NCI-H2107 treated with DMSO at 0.1 percent for 48 hours (cell line): ENCODE data around the gene TMIE.
"Not testable (repeated sequence)": the region's sequence is repeated elsewhere in the genome, so short reads cannot be mapped to it uniquely, and the experiment has no call there.

ENCODE experiments used
- DNase-seq: peaks from one replicate; lab custom pipeline; 2025; ENCODE audit not compliant: unreplicated experiment; lab: John Stamatoyannopoulos, UW

Gene TMIE

DNA sequence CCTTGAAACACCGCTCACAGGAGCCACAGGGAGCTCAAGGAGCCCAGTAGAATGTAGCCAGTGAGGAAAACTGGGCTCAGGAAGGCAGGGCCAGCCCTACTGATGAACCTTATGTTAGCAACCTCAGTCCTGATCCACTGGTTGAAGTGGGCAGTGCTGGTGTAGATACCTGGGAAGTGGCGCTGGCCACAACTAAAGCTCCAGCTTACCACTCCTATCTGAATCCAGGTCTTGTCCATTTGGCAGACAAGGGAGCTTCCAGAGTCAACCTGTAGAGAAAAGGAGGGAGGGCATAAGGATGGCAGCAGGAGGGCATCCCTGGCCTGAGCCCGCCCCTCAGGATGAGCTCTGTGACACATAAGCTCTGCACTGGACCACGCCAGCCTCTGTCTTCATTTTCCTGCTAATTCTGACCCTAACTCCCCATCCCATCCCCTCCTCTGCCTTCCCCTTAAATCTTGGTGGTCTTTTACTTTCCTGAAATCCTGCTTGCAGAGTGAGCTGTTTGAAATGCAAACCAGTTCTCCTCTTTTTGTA lies 18.6 kb downstream of the TMIE start:
- DNase-seq = no peak

DNA sequence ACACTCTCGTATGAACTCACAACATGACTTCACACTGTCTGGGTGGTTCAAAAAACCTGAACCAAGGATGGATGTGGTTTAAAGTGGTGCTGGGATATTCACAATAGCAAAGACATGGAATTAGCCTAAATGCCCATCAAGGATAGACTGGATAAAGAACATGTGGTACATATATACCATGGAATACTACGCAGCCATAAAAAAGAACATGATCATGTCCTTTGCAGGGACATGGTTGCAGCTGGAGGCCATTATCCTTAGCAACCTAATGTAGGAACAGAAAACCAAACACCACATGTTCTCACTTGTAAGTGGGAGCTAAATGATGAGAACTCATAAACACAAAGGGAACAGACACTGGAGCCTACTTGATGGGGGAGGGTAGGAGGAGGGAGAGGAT lies 19.8 kb downstream of the TMIE start:
- DNase-seq = no peak

DNA sequence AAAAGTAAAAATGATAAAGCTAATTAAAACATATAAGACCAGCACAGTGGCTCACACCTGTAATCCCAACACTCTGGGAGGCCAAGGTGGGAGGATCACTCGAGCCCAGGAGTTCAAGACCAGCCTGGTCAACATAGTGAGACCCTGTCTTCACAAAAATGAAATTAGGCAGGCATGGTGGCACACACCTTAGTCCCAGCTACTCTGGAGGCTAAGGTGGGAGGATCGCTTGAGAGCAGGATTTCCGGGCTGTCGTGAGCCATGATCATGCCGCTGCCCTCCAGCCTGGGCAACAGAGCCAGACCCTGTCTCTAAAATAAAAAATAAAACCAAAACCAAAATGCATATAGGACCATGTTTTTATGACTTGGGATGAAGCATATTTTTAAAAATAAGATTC lies 21.3 kb downstream of the TMIE start:
- no peak for DNase-seq

DNA sequence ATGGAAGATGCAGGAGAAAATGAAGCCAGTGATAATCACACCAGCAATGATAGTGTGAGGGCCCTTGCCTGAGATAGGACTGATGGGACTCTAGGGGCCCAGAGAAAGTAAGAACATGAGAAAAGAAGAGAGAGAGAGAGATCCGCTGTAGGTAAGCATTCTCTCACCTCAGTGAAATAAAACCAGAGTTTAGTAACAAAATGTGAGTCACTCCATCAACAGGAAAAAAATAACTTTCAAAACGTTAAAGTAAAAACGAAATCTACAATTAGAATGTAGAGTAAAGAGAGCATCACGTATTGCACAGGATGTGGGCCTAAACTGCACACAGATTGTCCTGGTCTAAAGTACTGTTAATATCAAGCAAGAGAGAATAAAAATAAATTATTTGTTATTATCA lies 23.2 kb downstream of the TMIE start:
- DNase-seq = no peak

DNA sequence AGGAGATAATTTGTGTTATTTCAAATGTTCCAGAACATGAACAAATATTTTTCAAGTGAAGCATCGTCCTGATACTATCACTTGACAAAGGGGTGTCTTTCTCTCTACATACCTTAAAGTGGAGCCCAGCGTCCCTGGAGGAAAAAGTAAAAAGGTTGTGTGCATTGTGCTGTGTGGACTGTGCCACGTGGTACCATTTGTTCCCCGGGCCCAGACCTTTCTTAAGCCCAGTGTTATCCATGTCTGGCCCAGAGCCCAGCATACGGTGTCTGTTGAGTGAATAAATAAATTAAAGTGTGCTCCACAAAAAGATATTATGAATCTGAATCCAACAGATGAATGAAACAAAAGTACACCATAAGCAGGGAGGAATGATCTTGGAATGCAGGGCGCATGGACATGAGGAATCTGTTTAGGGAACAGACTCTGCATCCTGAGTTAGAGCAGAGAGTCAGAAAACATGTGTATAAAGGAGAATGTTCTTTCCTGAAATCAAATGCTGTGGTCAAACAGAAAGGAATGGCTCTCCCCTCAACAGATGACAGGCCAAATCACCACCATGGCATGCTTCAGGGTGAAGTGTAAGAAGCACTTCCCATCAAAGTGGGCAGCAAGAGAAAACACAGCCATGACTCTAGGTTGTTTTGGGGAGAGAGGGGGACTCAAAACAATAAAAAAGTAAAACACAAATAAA lies 24.6 kb downstream of the TMIE start:
- no peak for DNase-seq

DNA sequence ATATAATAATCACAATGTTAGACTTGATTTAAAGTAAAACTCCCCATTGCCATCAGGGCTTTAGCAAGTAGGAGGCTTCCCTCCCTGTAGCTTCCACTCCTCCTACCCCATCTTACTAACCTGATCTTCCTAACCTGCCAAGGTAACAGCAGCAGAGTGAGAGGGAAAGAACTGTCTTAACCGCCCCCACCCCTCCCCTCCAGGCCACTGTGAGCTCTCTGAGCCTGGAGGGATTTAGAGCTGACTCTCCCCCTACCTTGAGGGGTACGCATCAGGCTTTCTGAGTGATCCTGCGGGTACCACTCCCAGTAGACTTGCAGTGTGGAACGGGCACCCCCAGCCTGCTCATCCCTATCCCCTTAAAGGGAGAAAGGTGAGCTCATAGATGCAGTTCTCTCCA lies 27.8 kb downstream of the TMIE start:
- no peak for DNase-seq

DNA sequence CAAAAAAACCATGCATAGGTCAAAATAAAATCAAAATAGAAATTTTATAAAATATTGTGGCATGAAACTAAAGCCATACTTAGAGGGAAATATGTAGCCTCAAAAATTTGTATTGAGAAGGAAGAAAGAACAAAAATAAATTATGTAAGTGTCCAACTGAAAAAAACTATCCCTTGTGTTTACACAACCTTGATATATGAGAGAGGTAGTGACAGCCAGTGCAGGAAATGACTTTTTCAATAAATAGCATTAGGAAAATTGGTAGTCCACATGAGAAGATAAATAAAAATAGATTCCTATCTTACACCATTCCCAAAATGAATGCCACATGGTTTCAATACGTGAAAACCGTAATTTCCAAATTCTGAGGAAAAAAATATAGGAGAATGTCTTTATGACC lies 29.6 kb downstream of the TMIE start:
- DNase-seq = no peak

DNA sequence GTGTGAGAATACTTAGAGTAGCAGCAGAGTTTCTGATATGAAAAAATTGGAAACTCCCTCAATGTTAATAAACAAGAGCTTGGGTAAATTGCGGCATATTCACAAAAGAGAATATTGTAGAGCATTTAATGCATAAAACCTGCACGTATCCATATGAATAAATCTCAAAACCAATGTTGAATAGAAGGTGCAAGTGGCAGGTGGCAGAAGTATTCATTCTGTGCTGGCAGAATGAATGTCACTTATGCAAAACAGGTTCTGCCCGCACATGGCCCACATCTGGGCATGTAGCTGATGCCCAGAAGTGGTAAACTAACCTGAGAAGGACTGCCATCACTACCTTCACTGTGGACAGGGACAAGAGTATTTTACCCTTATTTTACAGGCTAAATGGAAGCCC lies 30.6 kb downstream of the TMIE start:
- no peak for DNase-seq

DNA sequence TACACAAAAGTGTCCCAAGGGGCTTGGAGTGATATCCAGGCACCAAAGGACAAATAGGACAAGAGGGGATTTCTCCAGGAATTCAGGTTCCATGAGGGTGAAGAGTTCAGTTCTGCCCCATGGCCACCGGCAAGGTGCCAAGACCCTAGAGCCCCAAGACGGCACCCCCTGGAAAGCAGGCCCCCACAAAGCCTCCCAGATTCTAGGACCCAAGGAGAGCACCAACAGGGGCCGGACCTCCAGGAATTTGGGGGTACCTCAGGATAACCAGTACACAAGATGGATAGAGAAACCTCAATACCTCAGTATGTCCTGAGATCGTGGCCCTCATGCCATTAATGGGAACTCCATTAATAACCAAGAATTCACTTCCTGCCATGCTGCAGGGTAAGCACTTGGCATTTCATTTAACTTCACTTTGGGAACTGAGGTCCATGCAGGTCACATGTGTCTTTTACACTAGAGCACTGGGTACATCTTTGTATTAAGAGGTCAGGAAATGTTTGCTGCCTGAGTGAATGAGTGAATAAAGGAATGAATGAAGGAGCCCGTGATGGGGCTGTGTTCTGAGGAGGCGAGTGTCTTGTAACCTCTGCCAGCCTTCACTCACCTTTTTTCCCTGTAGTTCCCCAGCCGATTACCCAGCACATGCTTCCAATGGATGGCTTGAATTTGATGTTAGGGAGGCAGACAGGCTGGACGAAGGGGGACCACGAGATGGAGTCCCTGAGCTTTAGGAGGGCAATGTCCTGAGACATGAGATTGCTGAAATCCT lies 32.0 kb downstream of the TMIE start:
- no peak for DNase-seq

DNA sequence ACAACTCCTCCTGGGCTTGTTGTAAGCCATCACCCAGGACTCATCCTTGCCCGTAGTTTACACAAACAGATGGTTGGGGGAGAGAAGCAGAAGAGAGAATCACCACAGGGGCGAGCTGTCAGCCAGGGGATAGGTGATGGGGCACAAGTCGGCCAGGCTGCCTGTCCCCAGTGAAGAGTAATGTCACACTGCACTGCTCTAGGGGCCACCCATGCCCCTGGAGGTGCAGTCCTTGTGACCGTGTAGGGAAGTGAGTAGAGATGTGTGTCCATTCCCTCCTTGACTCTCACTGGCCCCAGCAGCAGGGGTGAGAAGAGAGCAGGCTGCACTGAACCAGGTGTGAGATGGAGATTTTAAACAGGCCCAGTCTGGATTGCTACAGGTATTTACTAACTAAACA lies 33.6 kb downstream of the TMIE start:
- no peak for DNase-seq

DNA sequence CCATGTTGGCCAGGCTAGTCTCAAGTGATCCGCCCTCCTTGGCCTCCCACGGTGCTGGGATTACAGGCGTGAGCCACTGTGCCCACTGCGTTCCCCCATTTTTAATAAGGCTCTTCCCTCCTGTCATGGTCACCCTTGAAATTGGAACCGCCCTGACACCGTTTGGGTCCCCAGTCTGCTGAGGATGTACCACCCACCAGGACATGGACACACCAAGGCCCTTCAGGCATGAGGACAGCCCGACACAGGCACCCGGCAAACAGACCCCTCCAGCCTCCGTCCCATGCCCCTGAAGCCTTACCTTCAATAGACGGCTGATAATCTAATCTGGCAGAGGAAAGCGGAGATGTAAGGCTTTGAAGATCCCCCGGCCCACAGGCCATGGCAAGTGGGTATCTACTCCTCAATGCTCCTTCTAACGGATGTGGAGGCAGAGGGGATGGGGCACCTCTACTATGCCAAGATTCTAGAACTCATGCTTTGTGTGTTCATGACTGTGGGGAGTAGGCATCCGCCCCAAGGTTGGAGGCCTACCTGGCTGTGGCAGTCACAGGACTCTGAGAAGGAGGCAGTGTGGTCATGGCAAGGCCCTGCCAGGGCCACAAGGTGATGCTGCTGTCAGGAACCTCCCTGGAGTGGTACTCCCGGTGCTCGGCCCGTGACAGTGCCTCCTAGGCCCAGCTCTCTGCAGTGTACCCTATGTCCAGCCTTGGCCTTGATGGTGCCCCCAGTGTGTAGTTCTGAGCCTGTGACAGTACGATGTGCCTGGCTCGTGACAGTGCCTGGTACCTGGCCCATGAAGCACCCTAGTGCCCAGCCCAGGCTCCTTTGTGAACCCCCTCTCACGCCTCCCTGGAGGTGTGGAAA lies 35.0 kb downstream of the TMIE start:
- DNase-seq = no peak

DNA sequence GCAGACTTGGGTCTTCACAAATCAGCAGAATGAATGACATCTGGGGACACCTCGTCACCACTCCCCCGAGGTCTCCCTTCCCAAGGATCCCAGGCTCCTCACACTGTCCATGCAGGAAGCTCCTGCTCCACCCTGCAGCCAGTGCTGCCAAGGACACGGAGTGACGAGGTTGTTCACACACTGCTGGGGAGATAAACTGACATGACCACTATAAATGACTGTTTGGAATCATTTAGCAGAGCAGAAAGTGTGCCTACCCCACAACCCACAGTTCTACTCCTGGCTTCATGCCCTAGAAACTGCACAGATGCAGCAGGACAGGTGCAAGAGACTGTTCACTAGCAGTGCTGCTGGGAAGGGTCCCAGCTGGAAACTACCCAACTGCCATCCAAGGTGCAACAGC lies 36.1 kb downstream of the TMIE start:
- no peak for DNase-seq

DNA sequence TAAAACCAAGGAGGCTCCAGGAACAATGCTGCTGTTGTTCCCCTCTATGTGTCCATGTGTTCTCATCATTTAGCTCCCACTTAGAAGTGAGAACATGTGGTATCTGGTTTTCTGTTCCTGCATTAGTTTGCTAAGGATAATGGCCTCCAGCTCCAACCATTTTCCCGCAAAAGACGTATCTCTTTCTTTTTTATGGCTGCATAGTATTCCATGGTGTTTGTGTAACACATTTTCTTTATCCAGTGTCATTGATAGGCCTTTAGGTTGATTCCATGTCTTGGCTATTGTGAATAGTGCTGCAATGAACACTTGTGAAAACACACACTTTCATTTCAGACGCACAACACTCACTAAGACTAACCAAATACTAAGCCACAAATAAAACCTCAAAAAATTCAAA lies 38.4 kb downstream of the TMIE start:
- DNase-seq = not testable (repeated sequence)

DNA sequence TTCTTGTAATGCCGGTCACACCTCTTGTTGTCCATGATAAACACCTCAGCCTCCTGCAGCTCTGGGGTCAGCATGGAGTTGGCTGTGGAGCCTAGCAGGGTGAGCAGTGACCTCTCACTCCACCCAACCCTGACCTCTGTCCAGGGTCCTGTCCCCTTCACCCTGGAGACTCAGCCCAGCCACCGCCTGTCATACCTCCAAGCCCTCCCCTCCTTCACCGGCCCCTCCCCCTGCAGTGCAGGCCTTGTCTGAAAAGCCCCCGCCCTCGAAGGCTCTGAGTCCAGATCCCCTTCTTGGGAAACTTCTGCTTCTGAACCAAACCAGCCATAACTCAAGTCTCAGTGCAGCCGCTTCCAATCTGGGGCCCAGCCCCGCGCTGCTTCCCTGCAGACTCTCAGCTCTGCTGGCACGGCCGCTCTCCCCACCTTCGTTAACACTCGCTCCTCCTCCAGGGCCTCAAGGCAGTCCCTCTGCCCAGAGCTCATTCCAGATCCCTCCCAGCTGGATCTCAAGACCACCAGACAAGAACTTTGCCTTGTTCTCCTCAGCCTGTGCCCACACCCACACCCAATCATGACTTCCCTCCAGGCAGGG lies 41.9 kb downstream of the TMIE start:
- DNase-seq = no peak

DNA sequence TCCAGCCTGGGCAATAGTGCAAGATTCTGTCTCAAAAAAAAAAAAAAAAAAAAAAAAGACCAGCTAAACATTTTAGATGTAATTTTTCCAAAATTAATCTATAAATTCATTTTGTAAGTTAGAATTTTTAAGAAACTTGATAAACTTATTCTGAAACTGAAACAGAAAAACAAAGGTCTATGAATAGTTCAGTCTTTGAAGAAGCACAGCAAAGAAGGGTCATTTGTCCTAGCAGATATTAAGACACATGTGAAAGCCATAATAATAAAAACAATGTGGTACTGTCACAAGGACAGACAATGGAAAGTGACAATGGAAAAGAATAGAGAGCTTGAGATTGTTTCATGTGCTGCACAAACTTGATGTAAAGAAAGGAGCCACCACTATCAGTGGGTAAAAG lies 45.5 kb downstream of the TMIE start:
- DNase-seq = no peak

DNA sequence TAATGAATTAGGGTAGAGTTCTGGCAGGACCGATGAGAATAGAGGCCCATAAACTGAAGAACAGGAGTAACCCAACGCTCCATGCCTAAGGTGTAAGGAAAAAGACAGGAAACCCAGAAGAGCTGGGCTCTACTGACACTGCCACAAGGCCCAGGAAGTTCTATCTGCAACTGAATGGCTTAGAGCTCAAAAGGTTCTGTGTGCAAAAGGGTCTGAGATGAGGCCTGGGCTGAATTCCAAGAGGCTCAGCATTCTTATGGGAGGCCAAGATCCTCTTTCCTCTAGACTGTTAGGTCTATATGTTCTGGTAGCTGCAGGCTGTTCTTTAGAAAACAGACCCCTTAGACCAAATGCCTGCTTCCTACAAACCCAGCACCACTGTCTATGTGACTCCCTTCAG lies 47.0 kb downstream of the TMIE start:
- no peak for DNase-seq

DNA sequence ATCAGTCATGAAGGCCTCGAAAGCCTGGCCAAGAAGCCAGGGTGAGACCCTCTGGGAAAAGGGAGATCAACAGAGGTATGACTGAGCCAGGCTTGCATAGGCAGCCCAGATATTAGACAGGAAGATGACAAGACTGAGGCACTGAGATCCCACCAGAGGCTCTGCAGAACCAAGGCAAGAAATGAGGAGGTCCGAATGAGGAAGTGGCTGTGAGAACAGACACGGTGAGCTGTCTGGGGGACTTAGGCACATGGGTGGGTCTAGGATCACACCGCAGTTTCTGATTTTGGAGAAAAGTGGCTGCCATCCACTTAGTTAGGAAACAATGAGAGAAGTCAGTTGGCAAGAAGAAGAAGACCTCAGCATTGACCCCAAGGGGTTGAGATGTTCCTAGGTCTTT lies 47.9 kb downstream of the TMIE start:
- DNase-seq = no peak

DNA sequence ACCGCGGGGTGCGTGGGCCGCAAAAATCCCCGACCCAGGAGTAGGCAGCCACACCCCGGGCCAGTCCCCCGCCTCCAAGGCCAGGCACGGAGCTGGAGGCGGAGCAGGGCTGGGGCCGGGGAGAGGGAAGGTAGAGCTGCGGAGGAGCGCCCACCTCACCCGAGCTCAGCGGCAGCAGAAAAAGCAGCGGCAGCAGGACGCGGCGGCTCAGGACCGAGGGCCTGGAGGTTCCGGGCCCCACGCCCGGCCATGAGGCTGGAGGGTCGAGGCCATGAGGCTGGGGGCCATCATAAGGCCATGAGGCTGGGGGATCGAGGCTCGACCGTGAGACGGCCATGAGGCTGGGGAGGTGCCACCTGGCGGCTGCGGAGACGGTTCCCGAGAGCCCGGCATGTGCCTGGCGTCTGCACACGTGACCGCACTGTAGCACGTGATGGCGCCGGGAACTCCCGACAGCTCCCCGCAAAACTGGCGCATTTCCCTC lies 49.4 kb downstream of the TMIE start:
- DNase-seq = no peak

DNA sequence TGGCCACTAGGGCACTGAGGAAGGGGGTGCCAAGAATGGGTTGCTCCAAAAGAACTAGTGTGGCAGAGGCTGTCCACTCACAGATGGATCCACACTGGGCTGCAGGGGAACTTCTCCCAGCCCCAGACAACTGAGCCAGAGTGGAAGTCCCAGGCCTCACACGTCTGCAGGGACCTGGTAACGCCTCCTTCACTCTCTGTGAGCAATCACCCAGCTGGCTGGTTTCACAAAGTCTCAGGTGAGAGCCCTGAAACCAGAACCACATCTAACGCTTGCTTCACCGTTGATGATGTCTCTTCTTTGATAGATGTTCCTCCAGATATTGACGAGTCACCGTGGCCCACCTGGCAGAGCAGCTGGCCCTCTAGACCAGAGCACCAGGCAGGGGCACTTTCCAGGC lies 51.9 kb downstream of the TMIE start:
- not testable (repeated sequence) for DNase-seq

DNA sequence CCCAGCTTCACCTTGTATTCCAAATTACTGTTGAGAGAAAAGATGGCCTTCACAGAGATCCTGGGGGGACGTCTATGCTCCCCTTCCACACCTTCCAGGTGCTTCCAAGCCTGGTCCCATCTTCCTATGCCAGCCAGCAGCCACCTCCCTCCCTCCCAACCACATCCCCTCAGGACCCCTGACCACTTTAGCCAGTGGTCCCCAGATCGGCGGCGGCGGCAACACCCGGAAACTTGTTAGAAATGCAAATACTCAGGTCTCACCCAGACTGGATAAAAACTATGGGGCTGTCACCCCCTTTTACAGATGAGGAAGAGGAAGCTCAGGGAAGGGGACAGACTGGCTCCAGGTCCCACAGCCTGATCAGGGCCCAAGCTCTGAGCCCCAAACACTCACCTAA lies 54.5 kb downstream of the TMIE start:
- DNase-seq = no peak

DNA sequence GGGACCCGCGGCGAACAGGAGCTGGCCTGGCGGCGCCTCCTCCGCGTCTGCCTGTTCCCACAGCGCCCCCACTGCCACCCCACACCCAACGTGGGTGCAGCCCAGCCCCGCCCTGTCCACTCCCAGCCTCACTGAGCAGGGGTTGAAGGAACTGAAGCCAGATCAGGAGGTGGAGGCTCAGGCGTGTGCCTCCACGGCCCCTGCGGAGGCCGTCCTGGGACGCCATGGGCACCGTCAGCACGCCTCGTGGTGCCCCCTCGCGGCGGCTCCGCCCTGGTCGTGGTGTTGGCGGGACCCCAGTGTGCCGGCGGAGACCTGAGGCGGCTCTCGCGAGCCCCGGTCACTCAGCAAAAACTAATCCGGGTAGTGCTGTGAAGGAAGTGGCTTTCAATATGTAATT lies 55.5 kb downstream of the TMIE start:
- no peak for DNase-seq
